NCI-H2227 (cell line): ENCODE results near the gene MICAL3.
"Not testable (repeated sequence)": the region's sequence is repeated elsewhere in the genome, so short reads cannot be mapped to it uniquely, and the experiment has no call there.

ENCODE experiments used
- DNase-seq: peaks from one replicate; lab custom pipeline; 2025; ENCODE audit not compliant: unreplicated experiment; lab: John Stamatoyannopoulos, UW

MICAL3 gene

DNA sequence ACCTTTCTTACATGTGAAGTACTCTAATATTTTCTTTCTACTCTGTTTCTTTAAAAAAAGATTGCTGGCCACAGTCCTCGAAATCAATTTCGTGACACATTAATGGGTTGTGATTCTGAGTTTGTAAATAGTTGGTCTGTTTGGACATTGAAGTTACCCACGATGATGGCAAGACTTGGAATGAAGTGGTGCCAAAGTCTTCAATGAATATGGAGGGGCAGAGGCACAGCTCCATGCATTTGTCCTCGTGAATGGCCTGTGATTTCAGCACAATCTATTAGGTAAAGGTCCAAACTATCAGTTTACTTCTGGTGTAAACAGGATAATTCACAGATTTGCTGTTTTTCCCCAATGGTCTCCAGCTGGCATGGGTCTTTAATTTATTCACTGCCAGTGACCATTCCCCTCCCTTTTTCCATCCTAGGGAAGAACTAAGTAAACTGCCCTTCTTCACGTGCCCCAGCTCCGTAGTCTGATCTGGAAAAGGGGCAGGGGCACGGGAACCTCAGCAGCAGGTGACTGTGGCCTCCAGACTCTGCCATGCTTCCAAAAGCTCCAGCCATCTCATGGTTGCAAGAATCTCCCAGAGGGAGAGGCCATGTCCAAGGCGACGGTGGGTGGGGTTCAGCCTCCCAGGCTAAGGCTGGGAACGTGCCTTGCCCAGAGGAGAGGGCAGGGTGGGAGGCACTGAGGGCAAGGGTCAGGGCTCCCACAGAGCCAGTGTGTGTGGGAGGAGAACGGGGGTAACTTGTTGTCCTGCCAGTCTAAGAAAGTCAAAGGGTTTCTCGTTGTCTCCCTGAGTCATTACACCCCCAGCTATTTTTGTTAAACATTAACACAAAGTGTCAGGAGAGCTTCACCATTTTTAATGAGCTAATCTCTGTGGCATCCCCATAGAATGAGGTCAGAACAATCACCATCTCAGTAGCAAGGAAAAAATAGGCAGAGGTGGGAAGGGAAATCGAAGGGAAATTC lies 36.6 kb upstream of the MICAL3 start:
- DNase-seq = no peak

DNA sequence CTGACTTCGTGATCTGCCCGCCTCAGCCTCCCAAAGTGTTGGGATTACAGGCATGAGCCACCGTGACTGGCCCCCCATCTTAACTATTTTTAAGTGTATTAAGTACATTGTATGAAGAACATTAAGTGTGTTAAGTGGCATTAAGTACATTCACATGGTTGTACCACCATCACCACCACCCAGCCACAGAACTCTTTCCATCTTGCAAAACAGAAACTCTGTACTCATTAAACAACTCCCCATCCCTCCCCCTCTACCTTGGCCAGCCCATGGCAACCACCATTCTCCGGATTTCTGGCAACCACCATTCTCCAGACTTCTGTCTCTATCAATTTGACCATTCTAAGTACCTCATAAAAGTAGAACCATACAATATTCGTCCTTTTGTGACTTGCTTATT lies 35.6 kb upstream of the MICAL3 start:
- no peak for DNase-seq

DNA sequence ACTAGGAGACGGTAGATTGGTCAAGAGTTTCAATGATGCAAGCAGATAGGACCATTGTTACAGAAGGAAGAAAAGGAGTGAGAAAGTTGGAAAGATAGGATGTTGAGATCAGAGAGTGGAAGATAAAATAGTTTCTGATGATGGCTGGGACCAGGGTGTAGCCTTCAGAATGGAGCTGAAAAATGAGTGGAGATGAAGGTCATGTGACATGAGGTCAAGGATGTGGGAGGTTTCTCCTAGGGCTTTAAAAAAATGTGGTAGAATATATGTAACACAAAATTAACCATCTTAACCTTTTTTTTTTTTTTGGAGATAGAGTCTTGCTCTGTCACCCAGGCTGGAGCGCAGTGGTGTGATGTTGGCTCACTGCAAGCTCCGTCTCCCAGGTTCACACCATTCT lies 35.1 kb upstream of the MICAL3 start:
- DNase-seq = no peak

DNA sequence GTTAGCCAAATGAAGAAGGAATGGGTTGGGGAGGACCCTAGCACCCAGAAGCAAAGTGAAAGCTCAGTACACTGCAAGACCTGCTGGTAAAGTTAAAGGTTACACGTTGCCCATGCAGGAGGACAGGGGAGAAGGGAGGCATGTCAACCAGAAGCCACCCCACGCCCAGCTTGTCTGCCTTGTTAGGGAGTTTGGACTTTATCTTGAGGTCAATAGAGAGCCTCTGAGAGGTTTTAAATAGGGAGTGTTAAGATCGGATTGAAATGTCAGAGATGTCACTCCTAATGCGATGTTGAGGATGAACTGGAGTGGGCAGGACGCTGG lies 34.7 kb upstream of the MICAL3 start:
- DNase-seq = no peak

DNA sequence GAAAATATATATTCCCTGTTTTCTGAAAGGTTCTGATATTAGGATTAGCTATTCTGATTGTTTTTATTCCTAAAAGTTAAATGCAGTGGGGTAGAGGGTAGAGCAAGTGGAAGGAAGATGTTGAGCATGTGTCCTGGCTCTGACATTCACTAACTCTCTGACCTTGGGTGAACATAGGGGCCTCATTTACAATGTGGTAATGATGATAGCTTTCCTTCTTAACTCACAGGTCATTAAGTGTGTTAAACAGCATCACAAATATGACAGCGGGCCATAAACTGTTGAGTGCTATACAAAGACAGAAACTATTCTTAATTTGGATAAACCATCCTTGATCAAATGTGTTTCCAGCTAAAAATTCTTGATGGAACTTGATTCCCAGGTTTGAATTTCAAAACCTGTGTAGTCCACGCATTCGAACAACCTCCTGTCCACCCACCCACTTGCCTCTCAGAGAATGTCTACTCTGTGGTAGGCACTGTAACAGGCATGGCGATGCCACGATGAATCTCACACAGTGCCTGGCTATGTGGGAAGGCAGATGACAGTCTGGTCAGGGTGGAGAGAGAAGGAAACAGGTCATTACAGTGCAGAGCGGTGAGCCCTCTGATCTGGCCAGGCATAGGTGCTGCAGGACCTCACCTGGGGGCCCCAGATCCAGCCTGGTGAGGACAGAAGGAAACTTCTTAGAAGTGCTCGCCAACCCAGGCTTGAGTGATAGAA lies 34.2 kb upstream of the MICAL3 start:
- DNase-seq = no peak

DNA sequence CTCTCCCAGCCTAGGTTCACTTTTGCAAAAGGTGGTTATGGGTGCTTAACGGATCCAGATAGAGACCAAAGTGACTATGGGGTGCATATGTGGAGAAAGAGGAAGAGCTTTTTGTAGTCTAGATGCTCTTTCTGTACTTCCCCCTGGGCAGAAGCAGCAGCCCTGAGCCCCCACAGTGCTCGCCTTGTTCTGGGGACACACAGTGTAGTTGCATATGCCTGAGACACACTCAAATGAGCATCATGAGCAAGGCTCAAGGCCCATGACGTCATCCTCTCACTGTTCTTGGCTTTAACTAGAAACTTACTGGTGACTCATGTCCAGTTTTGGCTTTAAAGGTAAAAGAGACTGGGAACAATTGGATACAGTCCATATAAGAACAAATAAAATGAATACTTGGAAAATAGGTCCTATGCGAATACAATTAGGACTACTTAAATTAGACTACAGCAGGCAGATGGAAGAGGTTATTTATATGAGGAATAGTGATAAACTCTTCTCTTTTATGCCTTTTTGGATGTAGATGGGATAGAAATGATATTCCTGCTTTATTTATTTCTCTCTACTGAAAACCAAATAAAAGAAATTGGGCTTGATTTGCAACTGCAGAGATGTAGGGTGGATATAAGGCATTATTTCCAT lies 33.3 kb upstream of the MICAL3 start:
- DNase-seq = no peak

DNA sequence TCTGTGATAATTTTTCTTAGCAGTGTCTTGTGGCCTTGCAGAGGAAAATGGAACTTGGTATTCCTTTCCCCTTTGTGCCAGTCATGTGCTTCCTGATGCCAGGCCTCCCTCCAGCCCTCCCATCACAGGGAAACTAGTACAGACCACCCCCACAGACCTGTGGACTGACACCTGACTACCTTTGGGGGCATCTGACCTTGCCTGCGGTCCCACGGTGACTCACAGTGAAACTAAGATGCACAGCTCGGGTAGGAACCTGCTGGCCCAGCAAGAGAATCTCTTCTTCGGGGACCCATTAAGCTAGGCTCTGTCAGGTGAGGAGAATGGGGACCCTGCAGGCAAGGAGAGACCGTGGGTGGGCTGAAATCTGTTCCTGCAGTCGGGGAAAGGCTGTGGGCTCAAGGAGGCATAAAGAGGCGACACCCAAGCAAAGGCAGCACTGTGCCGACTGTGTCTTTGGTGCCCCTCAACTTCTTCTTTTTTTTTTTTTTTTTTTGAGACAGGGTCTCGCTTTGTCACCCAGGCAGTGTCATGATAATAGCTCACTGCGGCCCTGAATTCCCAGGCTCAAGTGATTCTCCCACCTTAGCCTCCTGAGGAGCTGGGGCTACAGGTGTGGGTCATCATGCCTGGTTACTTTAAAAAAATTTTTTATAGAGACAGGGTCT lies 32.6 kb upstream of the MICAL3 start:
- DNase-seq = no peak

DNA sequence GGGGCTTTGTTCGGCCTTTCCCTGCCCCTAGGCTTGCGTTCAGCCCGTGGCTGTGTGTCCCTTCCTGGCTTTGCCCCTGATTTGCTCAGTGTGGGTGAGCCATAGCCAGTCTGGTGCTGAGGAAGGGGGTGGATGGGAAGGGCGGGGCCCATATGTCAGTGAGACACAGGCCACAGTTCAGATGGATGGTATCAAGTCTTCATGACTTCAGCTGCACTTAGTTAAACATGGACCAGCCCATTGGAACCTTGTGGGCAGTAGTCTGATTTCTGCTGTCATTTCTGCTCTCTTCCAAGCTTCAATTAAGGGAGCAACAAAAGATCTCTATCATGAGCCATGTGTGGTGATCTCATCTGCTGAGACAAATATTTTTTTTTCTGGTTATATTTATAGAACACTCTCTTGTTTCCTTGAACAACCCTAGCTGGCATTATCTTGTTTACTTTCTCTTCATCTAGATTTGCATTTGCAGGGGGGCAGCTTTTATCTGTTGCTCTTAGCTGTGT lies 31.9 kb upstream of the MICAL3 start:
- peak; percentile 49 for DNase-seq

DNA sequence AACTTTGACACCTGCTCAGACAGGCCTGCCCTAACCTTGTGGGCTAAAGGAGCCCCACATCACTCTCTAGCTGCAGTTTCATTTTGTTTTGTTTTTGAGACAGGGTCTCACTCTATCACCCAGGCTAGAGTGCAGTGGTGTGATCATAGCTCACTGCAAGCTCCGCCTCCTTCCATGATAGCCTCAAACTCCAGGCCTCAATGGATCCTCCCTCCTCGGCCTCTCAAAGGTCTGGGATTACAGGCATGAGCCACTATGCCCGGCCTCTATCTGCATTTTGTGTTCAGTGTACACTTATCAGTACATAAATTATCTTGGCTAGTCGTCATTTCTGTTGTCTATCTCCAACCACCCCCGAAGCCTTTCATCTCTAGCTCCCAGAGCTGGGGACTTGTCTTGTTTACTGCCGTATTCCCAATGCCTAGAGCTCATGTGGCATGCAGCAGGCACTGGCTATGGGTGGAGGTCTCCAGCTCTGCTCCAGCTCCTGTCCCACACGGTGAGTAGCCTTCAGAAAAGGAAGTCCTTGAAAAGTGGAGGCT lies 31.3 kb upstream of the MICAL3 start:
- DNase-seq = no peak

DNA sequence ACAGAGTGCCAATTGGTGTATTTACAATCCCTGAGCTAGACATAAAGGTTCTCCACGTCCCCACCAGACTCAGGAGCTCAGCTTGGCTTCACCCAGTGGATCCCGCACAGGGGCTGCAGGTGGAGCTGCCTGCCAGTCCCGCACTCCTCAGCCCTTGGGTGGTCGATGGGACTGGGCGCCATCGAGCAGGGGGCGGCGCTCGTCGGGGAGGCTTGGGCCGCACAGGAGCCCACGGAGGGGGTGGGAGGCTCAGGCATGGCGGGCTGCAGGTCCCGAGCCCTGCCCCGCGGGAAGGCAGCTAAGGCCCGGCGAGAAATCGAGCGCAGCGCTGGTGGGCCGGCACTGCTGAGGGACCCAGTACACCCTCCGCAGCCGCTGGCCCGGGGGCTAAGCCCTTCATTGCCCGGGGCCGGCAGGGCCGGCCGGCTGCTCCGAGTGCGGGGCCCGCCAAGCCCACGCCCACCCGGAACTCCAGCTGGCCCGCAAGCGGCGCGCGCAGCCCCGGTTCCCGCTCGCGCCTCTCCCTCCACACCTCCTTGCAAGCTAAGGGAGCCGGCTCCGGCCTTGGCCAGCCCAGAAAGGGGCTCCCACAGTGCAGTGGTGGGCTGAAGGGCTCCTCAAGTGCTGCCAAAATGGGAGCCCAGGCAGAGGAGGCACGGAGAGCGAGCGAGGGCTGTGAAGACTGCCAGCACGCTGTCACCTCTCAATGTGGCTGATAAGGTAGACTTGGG lies 29.0 kb upstream of the MICAL3 start:
- DNase-seq = not testable (repeated sequence)

DNA sequence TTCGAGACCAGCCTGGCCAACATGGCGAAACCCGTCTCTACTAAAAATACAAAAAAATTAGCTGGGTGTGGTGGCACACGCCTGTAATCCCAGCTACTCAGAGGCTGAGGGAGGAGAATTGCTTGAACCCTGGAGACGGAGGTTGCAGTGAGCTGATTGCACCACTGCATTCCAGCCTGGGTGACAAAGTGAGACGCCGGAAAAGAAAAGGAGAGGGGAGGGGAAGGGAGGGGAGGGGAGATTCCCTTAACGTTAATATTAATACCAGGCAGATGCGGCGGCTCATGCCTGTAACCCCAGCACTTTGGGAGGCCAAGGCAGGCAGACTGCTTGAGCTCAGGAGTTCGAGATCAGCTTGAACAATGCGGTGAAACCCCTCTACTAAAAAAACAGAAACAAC lies 26.8 kb upstream of the MICAL3 start:
- not testable (repeated sequence) for DNase-seq

DNA sequence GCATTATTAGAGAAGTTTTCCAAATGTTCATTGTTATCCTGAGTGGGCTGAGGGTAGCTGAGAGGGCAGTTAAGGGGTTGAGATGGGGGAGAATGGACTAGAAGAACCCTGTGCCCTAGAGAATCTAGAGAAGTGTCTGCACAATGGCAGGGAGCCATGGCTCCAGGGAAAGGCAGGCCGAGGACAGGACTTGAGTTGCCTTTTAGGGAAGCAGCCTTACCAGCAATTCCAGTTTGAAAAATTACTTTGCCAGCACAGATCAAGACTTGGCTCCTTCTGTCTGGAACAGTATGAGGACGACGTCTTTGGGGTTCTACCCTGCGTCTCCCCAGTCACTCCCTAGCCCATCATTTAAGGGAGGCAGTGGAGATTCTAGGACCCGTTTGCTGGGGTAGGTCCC lies 25.7 kb upstream of the MICAL3 start:
- DNase-seq = no peak

DNA sequence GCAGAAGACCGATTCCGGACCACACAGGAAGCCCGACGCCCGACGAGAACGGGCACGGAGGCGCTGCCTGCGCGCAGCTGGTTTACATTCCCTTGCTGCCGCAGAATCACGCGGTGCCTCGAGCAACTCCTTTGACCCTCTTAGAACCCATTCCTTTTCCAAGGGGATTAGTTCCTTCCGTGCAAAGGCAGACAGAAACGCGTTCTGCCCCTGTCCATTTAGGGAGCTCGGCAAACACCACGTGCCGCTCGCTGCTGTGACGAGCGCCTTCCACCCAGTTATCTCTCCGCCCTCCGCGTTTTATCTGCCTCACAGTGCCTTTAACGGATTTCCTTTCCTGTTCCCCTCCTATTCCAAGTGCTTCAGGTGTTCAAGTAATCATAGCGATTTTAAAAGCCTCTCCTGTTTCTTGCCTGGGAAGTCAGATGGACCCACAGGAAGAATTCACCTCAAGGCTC lies 24.1 kb upstream of the MICAL3 start:
- DNase-seq = peak; percentile 68

DNA sequence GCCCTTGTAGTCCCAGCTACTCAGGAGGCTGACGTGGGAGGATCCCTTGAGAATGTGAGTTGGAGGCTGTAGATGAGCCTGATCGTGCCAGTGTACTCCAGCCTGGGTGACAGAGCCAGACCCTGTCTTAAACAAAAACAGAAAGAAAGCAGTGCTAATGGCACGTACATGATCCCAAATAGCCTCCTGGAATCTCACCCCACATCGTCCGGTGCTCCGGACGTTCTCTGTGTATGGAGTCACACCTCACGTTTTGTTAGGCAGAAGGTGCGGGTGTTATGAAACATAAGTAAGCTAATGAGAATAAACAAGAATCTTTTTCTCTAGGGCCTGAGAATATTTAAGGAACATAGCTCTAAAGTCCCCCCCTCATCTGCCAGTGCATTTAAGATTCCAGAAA lies 23.7 kb upstream of the MICAL3 start:
- no peak for DNase-seq

DNA sequence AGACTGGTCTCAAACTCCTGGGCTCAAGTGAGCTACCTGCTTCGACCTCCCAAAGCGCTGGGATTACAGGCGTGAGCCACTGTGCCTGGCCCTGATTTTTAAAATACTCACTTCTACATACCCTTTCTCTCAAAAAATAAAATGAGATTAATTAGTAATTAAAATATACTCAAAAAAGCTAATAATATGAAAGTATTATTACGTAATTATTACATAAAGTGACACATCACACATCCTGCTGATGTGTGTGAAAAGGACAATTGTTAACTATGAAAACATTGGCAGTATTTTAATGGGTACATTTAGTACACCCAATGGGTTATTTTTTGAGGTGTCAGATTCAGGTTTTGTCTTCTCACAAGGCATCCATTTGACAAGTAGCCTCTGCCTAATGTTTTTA lies 21.4 kb upstream of the MICAL3 start:
- DNase-seq = no peak

DNA sequence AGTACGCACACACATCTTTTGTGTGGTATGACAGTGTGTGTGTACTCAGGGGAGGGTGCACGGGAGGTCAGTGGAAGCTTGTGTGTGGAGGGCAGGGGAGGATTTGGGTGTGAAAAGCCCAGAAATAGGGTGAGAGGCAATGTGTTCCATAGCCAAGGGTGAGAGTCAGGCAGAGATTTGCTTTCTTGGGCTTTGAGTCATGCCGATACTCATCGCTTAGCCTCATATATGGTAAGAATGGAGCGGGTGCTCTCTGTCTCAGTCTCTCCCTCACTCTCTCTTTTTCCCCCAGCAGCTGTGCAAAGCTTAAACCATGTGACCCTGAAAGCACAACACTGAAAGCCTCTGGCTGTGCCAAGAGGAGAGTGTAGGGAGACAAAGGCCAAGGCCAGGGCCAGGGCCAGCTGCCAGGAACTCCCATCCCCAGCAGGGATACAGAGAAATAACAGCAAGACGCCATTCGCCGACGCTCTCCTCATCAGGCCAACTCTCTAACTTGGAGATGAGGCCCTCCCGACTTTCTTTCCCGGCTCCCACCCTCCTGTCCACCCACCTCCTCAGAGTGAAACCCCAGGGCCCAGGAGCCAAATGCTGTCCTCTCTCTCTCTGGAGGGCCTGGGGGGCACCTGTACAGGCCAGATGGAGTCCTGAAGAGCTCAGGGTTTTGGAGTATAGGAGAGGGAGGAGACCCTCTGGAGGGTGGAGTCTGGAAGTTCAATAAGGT lies 20.3 kb upstream of the MICAL3 start:
- no peak for DNase-seq

DNA sequence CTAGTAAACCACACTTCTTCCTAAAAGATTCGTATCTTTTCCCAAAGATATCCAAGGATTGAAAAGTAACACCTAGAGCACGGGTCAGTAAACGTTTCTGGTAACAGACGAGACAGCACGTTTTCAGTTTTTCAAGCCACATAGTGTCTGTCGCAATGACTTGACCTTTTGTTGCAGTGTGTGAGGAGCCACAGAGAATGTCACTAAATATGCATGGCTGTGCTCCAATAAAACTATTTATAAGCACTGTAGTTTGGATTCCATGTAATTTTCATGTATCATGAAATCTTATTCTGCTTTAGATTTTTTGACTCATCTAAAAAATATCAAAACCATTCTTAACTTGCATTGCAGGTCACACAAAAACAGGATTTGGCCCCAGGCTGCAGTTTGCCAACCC lies 18.3 kb upstream of the MICAL3 start:
- DNase-seq = no peak

DNA sequence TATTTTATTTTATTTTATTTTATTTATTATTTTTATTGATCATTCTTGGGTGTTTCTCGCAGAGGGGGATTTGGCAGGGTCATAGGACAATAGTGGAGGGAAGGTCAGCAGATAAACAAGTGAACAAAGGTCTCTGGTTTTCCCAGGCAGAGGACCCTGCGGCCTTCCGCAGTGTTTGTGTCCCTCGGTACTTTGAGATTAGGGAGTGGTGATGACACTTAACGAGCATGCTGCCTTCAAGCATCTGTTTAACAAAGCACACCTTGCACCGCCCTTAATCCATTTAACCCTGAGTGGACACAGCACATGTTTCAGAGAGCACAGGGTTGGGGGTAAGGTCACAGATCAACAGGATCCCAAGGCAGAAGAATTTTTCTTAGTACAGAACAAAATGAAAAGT lies 16.5 kb upstream of the MICAL3 start:
- not testable (repeated sequence) for DNase-seq

DNA sequence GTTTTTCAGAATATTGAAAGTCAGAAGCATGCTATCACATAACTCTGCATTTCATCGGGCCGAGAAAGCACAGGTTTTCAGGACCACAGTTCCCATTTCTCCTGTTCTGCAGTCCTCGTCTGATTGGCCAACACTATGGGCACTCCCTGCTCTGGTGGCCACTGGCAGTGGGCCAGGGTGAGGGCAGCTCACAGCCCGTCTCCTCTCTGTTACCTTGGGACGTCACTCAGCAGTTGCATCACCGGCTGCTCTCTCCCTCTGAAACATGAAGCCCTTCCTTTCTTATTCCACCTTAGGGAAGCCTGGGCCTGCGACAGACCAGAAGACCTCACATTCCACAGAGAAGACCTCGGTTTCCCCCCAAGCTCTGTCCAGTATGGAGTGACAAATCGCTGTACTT lies 11.4 kb upstream of the MICAL3 start:
- DNase-seq = no peak

DNA sequence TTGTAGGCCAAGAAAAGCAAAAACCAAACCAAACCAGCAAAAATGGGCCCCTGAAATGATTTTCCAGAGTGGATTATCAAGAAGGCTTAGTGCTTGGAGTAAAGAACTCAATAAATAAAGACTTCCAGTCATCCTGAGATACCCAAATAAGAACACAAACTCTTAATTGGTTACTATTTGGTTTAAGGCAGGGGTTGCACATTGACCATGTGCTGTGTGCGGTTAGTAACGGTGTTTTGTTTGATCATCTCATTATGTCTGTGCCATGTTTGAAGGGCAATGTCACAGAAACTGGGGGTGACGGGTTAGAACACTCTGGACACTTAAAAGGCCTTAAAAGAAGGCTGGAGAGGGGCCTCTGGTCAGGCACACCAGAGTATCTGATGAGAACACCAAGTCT lies 9.7 kb upstream of the MICAL3 start:
- DNase-seq = no peak
